ENCODE results near the gene HEXIM2.

DNA sequence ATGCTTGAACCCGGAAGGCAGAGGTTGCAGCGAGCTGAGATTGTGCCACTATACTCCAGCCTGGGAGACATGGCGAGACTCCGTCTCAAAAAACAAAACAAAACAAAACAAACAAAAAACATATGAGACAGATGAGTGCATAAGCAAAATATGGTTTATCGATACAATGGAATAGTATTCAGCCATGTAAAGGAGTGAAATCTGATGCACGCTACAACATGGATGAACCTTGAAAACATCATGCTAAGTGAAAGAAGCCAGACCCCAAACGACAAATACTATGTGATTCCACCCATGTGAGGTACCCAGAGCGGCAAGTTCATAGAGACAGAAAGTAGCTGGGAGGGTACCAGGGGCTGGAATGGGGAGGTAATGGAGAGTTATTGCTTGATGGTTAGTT lies 36.2 kb upstream of the HEXIM2 start:
- no peak for TF ChIP-seq EZH2phosphoT487 (IDR thresholded peaks at IDR 0.05; ENCODE audit: borderline replicate concordance)
- no peak for TF ChIP-seq CTCF (IDR thresholded peaks at IDR 0.05 in 2 of 3, conservative IDR thresholded peaks at IDR 0.05 in 1 of 3; ENCODE audit: borderline replicate concordance in 1 of 3, insufficient read depth in 1 of 3, low read depth in 2 of 3, low read length in 2 of 3)
- no peak for TF ChIP-seq POLR2AphosphoS5 (IDR thresholded peaks at IDR 0.05; ENCODE audit: low read depth, low read length)
- TF ChIP-seq SRF (IDR thresholded peaks at IDR 0.05; ENCODE audit: low read depth): no peak
- TF ChIP-seq POLR2A (IDR thresholded peaks at IDR 0.05; ENCODE audit: borderline replicate concordance, extremely low read depth, insufficient read depth, insufficient read length): no peak
- TF ChIP-seq MAX (IDR thresholded peaks at IDR 0.05): no peak
- no peak for TF ChIP-seq ZNF274 (IDR thresholded peaks at IDR 0.05; ENCODE audit: low read depth, low read length)
- no peak for TF ChIP-seq EZH2 (IDR thresholded peaks at IDR 0.05)
- TF ChIP-seq YY1 (IDR thresholded peaks at IDR 0.05; ENCODE audit: extremely low read depth, insufficient replicate concordance, low read depth, low read length): no peak
- no peak for TF ChIP-seq JUND (IDR thresholded peaks at IDR 0.05)
- no peak for TF ChIP-seq ATF3 (IDR thresholded peaks at IDR 0.05)
- no peak for TF ChIP-seq CEBPB (IDR thresholded peaks at IDR 0.05; ENCODE audit: low read depth)
- TF ChIP-seq RAD21 (IDR thresholded peaks at IDR 0.05; ENCODE audit: low read depth): no peak
- TF ChIP-seq, protein P1, sequence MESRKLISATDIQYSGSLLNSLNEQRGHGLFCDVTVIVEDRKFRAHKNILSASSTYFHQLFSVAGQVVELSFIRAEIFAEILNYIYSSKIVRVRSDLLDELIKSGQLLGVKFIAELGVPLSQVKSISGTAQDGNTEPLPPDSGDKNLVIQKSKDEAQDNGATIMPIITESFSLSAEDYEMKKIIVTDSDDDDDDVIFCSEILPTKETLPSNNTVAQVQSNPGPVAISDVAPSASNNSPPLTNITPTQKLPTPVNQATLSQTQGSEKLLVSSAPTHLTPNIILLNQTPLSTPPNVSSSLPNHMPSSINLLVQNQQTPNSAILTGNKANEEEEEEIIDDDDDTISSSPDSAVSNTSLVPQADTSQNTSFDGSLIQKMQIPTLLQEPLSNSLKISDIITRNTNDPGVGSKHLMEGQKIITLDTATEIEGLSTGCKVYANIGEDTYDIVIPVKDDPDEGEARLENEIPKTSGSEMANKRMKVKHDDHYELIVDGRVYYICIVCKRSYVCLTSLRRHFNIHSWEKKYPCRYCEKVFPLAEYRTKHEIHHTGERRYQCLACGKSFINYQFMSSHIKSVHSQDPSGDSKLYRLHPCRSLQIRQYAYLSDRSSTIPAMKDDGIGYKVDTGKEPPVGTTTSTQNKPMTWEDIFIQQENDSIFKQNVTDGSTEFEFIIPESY (IDR thresholded peaks at IDR 0.05; ENCODE audit: extremely low read depth, insufficient replicate concordance, low read length): no peak

All from HCT116 (cell line).